Measurements from ENCODE around the gene LAMA1.

LAMA1 gene

DNA sequence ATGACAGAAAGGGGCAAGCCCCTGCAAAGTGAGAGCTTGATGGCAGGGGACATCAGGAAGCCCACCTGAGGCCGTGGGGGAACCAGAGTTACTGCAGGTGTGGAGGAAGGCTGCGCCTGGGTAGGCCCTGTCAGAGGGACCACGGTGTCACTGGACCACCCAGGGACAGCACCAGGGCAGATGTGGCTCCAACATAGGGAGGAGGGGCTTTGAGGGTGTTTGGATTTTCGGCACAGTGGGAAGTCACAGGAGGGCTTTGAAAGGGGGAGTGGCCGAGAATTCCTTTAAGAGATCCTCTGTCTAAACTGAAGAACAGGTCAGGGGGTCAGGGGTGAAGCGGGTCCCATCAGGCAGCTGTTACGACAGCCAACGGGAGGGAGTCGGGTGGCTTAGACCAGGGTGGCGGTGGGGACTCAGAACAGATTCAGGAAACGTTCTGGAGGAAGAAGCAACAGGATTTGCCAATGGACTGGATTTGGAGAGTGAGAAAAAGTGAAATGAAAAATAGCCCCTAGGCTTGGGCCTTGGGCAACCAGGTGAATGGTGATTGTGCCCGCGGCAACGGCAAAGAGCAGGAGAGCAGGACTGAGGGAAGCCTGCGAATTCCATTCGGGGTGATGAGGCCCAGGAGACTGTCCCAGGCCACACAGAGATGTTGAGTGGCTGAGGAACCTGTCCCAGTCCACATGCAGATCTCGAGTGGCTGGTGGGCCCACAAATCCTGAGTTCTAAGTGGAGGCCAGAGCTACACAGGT lies 166.1 kb downstream of the LAMA1 start:
- H3K4me3 ChIP-seq (ENCODE audit: low read length): no peak overlapping the region
- TF ChIP-seq, protein P1, sequence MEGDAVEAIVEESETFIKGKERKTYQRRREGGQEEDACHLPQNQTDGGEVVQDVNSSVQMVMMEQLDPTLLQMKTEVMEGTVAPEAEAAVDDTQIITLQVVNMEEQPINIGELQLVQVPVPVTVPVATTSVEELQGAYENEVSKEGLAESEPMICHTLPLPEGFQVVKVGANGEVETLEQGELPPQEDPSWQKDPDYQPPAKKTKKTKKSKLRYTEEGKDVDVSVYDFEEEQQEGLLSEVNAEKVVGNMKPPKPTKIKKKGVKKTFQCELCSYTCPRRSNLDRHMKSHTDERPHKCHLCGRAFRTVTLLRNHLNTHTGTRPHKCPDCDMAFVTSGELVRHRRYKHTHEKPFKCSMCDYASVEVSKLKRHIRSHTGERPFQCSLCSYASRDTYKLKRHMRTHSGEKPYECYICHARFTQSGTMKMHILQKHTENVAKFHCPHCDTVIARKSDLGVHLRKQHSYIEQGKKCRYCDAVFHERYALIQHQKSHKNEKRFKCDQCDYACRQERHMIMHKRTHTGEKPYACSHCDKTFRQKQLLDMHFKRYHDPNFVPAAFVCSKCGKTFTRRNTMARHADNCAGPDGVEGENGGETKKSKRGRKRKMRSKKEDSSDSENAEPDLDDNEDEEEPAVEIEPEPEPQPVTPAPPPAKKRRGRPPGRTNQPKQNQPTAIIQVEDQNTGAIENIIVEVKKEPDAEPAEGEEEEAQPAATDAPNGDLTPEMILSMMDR (conservative IDR thresholded peaks at IDR 0.05; ENCODE audit: low read length): no peak
- no peak for DNase-seq (ENCODE audit: low read depth)

DNA sequence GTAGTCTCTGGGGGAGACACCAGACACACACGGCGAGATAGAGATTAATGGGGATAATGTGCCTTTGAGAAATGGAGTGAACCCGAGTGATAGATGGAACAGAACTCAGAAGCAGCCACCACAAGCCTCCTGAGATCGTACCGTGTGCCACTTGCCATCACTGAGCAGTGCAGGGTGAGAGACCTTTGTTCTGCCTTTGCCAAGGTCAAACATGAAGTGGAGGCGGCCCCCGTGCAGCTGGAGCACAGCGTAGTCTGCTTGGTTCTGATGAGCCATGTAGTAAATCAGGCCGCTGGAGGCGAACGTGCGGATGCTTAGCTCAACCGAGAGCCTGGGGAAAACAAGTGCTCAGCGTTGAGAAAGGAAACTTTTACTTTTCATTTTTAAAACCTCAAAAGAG lies 167.0 kb downstream of the LAMA1 start:
- no peak for DNase-seq (ENCODE audit: low read depth)
- no peak overlapping the region for H3K4me3 ChIP-seq (ENCODE audit: low read length)
- TF ChIP-seq, protein P1 (conservative IDR thresholded peaks at IDR 0.05; ENCODE audit: low read length): no peak

DNA sequence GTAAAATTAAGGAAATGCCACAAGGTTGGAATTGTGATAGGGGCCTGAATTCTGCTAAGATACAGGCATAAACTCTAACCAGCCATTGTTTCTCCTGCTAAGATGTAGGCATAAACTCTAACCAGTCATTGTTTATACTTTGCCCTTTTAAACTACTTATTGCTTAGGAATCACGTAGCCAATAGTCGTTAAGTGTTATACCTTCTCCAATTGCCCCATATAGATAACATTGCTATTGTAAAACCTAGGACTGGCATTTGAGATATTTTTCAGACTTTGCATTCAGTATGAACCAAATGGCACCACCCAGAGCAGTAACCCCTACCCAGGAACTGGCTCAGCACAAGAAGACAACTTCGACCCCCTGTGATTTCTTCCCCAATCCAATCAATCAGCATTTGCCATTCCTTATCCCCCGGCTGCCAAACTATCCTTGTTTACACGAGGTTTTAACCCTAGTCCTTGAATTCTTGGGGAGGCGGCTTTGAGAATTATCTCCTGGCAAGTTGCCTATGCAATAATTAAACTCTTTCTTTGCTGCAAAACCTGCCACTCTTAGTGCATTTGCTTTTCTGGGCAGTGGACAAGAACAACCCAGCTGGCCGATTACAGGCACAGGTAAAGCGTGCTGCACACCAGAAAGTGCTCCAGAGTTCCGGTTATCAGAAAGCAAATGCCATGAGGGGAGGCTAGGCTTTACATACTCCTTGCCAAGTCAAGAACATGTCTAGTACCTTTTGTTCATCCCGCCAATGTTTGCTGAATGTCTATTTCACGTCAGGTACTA lies 167.6 kb downstream of the LAMA1 start:
- DNase-seq (ENCODE audit: low read depth): no peak
- H3K4me3 ChIP-seq (ENCODE audit: low read length): no peak overlapping the region
- TF ChIP-seq, protein P1 (conservative IDR thresholded peaks at IDR 0.05; ENCODE audit: low read length): no peak

DNA sequence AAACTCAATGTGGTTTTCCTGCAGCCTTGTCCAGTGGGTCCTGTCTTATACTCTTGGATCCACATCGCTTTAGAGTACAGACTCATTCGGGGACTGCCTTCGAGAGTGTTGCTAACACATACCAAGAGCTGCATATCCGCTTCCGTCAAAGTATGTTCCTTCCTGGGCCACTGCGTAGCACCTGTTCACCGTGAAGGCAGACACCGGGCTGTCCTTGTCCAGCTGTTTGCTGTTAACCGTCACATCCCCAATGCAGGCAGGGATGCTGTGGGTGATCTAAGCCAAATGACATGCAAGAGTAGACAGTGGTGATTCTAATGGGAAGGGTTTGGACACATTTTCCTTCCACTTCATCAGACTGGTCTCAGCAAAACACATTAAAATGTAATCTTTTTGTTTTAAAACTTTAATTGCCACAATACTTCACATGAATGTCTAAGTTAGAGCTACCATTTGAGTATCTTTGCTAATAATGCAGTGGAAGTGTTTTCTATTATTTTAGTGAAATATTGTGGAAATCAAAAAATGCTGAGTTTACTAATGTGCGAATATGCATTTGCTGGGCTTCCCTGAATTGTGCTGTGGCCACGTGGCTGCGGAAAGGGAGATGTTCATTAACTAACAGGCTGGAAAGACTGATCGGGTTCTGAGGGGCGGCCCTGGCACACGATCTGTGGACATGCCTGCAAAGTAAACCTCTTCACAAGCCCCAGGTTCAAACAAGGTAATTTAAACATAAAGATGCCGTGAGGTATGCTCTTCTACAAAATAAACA lies 169.1 kb downstream of the LAMA1 start:
- DNase-seq (ENCODE audit: low read depth): no peak
- TF ChIP-seq, protein P1 (conservative IDR thresholded peaks at IDR 0.05; ENCODE audit: low read length): no peak
- no peak overlapping the region for H3K4me3 ChIP-seq (ENCODE audit: low read length)

DNA sequence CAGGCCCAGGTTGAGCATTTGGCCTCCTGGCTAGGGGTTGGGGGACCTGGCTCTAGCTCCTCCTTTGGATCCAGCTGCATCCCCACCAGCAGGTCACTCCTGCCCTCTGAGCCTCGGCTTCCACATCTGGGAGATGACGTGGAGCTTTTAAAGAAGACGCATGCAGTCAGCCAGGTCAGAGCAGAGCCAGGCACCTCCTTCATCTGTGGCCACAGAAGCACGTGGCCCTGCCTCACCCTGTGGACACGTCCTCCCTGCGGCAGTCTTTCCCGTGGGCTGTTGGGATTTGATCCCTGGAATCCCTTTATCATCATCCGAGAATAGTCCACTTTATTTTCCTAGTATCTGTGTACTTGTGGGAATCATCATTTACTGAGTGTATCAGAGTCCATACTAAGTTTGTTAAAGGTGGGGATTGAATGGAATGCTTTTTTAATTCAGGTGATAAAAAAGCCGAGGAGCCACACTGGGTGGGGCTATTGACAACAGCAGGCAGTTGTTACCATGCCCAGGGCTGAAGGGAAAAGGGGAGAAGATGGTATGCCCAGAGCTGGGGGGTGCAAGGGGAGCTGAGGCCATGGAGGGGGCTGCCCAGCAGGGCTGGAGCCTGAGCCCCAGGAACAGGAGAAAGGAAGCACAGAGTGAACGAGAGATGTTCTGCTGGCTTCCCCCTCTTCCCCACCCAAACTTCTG lies 170.1 kb downstream of the LAMA1 start:
- TF ChIP-seq, protein P1 (conservative IDR thresholded peaks at IDR 0.05; ENCODE audit: low read length): no peak
- H3K4me3 ChIP-seq (ENCODE audit: low read length): no peak overlapping the region
- DNase-seq (ENCODE audit: low read depth): no peak

DNA sequence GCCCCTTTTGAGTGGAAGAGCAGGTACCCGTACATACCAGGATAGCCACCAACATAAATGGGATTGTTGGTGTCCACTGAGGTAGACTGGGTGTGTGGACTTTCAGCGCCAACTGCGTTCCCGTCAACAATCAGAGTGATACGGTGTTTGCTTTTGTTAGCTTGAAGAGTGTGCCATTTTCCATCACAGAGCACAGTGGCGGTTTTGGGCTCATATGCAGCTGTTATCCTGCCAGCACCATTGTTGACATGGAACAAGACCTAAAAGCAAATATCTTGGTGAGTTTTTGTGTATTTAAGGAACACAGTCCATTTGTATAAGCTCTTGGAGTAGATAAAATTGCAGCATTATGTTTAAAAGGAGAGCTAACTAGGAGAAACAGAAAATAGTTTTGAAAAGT lies 174.5 kb downstream of the LAMA1 start:
- TF ChIP-seq, protein P1 (conservative IDR thresholded peaks at IDR 0.05; ENCODE audit: low read length): no peak
- H3K4me3 ChIP-seq (ENCODE audit: low read length): no peak overlapping the region
- DNase-seq (ENCODE audit: low read depth): no peak
